Mammary epithelial cell (primary cell): ENCODE data around the gene CRAMP1.

Source experiments
- CTCF ChIP-seq, 2 donors: IDR thresholded peaks in 1 of 2; conservative IDR thresholded peaks in 1 of 2; 2 replicates each; pipeline ENCODE4 v1.5.1; 2011 to 2012; ENCODE audit warnings: inconsistent platforms in 2 of 2, low read length in 2 of 2, mild to moderate bottlenecking in 2 of 2, control low read depth in 1 of 2, low read depth in 1 of 2; ENCODE audit not compliant: insufficient read depth in 1 of 2; ENCODE audit errors: extremely low read depth in 1 of 2
- EZH2 ChIP-seq: IDR thresholded peaks from 2 replicates; pipeline ENCODE4 v1.6.1; 2012; ENCODE audit warnings: low read length, inconsistent platforms, borderline replicate concordance

DNA sequence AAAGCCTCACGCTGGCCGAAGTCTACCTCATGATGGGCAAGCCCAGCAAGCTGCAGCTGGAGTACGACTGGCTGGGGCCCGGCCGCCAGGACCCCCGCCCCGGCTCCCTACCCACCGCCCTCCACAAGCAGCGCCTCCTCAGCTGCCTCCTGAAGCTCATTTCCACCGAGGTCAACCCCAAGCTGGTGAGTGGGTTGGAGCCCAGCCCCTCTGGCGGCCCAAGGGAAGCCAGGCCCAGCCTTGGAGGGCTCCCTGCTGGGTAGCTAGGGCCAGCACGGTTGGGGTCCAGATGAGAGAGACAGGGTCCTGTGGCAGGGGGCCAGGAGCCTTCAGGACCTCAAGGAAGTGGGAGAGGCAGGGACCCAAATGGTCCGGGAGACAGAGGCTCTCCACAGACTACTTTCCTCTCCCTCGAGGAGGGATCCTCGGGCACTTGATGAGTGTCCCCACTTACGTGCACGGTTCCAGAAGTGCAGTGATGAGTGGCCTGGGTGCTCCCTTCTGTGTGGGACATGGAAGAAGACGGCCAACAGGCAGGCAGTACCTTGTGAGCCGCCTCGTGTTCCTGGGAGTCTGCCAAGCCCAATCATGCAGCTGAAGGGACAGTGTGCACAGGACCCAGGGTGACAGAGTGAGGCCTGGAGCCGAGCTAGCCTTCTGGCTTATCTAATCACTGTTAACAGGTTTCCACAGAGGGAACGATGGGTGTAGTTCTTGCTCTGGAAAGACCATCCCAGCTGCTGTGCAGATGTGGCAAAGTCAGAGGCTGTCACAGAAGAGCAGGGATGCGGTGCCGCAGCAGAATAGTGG, 44.9 kb downstream of the CRAMP1 start:
- TF ChIP-seq CTCF (conservative IDR thresholded peaks at IDR 0.05 in 1 of 2, IDR thresholded peaks at IDR 0.05 in 1 of 2; ENCODE audit: extremely low read depth in 1 of 2, insufficient read depth in 1 of 2, low read depth in 1 of 2, low read length in 2 of 2) = no peak
- no peak for TF ChIP-seq EZH2
